ENCODE measurements around the gene PAQR7.

Gene PAQR7

GRCh38 chr1:25816112-25816718, 59.3 kb downstream of the PAQR7 start:
- DNase-seq (ENCODE audit: low spot score), result no peak

DNA sequence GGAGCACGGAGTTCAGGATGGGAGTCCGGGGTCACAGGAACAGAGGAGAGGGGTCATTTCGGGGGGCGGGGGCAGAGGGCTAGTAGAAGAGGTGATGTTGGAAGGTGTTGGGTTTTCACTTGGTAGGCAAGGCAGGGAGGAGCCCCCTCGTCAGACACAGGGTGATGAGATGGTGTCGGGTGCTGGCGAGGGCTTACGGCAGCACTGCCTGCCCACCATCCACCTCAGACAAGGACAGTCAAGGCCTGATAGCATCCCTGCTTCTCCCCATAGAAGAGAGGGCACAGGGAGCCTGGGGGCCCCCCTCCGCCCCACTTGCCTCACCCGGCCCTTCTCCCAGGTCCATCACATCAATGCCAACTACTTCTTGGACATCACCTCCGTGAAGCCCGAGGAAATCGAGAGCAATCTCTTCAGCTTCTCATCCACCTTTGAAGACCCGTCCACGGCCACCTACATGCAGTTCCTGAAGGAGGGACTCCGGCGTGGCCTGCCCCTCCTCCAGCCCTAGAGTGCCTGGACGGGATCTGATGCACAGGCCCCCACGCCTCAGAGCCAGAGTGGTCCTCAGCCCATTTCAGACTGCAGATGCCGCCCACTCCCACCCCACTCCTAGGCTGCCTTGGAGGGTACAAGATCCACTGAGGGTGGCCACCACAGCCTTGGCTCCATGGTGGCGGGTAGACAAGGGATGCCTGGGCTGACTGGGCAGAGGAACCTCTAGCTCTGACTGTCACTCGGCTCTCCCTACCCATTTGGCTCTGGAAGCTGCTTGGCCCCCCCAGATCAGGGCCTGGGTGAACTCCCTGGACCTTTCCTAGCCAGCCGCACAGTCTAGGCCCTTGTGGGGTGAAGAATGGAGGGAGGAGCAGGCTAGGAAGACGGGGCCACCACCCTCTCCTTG, 60.0 kb downstream of the PAQR7 start:
- no peak for DNase-seq (ENCODE audit: low spot score)

DNA sequence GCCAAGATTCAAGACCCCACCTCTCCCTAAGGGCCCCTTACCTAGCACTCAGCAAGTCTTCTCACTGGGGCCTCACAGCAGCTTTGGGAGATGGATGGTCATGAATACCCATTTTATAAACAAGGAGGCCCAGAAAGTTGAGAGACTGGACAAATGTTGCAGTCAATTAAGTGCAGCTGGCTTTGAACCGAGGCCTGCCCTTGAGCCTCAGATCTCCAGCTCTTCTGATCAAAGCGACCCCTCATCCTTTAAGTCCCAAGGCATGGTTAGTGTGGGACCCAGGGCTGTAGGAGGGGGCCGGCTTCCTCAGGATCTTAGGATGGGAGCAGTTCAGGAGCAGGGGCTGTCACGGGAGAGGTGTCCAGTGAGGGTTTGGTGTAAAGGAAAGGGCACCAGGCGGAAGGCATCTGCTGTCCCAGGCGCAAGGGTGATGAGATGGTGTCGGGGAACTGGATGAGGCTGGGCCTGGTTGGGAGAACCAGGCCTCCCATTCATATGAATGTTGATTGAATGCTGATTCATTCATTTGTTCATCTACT, 60.9 kb downstream of the PAQR7 start:
- no peak for DNase-seq (ENCODE audit: low spot score)

- DNase-seq (ENCODE audit: low spot score), result no peak
Measured at GRCh38 chr1:25813734-25814471, 61.6 kb downstream of the PAQR7 start.

DNA sequence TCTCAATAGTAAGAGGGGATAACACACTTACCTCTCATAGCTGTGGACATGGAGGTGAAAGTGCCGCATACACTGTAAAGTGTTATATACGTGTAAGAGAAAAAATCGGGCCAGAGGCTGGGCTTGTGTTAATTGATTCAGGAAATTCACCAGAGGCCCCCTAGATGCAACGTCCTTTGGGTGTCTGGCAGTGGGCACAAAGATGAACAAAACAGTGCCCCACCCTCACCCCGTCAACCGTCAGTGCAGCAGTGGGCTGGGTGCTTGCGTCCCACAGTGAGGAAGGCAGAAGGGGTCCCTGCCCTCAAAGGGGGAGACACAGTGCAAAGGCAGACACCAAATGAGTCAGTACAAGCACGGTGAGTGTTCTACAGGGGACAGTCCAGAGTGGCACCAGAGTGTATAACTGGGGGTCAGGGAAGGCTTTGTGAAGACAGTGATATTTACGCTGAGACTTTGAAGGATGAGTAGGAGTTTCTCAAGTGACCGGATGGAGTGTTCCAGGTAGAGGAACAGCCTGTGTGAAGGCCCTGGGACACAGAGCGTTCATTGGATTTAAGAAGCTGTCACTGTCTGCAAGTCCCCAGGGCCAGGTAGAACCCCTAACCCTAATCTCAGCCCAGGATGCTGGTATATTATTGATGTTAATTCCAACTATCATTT, 62.3 kb downstream of the PAQR7 start:
- no peak for DNase-seq (ENCODE audit: low spot score)

Data from CD4-positive, alpha-beta T cell treated with Interleukin-2 at 100 ng/mL for 4 hours (primary cell).